COLO668 (cell line): ENCODE data around the gene RASA3.

Experiments
- DNase-seq: peaks from one replicate; lab custom pipeline; 2025; ENCODE audit not compliant: unreplicated experiment; lab: John Stamatoyannopoulos, UW

Gene RASA3

DNA sequence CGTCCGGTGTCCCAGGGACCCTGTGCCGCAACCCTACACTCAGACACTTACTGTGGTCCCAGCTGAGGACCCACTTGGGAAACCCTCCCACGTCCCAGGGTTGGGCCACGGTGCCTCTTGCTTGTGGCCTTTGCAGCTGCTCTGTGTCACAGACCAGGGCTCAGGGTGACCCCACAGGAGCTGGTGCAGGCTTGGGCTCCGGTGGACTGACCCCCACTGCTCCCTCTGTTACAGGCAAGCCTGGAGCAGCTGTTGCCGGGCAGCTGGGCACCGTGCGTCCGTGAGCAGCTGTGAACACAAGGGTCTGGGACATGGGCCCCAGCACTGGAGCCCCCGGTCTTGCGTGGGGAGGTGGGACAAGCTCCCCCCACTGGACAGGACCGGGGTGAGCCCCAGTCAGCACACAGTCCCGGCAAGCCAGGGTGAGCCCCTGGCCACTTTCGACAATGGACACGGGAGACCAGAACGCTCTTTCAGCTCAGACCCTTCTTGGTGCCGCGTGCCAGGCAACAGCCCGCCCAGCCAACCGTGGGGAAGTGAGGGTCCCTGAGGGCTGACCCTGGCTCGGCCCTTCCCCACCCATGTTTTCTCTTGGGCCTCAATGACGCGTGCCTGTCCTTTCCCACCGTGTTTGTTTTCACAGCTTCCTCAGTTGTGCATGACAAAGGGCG lies 92.8 kb downstream of the RASA3 start:
- DNase-seq: no peak

DNA sequence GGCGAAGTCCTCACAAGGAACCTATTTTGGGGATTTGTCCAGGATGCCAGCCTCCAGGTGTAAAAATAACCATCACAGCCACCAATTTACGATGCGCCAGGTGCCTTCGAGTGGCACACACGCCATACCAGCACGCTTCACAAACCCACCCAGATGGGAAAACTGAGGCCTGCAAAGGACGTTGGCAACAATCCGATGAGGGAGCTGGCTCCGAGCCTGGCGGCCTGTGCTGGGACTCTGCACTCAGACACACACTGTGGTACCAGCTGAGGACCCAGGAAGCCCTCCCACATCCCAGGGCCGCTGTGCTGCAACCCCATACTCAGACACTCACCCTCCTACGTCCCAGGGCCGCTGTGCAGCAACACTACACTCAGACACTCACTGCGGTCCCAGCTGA lies 93.5 kb downstream of the RASA3 start:
- DNase-seq: no peak

DNA sequence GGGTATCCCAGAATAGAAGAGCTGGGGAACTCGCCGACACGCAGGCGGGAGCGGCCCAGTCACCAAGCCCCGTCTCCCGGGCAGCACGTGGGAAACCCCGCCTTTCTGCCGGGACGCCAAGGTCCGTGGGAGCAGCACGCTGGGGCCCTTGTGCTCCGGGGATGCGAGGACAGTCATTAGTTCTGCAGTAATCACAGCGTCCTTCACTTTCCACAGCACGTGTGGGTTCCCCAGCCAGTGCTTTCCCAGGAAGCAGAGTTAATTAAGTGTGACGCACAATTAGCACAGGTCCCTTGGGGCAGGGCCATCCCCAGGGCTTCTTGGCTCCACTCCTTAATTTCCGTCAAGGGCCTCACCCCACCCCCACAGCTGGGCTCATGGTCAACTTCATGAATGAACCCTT lies 94.2 kb downstream of the RASA3 start:
- DNase-seq: no peak

DNA sequence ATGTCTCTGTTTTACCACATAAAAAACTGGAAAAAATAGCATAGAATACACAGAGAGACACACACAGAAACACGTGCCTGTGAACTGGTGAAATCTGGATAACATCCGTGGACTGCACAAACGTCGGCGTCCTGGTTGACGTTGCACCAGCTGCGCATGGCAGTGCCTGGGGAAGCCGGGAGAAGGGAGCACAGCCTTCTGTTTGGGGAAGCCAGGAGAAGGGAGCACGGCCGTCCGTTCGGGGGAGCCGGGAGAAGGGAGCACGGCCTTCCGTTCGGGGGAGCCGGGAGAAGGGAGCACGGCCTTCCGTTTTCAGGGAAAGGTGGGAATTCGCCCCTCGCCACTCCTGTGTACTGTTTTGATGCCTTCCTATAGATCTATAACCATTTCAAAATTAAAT lies 94.7 kb downstream of the RASA3 start:
- no peak for DNase-seq

DNA sequence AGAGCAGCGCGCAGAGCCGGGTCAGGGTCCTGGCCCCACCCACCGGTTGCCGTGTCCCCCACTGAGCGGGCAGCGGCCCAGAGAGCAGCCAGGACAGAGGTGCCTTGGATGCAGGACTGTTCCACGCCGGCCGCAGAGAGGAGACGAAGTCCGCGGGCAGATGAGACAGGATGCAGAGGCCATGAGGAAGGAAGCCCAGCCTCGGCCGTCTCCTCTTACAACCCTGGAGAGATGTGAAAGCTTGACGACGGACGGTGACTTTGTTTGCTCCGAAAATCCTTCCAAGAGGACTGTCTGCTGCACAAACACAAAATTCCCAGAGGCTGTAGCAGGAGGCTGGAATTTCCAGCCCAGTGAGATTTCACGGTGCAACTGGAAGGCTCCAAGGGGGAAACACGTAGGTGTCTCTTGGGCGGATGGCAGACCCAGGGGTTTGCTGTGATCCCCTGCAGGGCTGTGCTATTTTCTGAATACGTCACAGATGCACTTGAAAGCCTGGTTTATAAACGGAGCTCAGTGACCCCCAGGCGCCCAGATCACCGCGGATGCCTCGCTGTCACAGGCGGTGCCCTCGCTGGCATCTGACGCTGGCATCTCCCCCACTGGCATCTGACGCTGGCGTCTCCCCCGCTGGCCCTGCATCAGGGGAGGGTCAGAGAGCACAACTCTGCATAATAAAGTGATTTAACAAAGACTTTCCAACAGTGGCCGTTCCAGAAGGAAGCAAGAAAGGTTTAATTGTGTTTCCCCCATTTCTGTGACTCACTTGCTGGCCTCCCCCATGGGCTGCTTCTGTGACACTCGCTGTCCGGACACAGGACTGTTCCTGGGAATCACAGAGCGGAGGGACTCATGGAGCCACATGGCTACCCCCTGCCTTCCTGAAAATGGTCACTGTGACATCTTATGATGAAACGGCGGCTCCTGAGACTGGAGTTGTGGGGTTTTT lies 96.6 kb downstream of the RASA3 start:
- no peak for DNase-seq

DNA sequence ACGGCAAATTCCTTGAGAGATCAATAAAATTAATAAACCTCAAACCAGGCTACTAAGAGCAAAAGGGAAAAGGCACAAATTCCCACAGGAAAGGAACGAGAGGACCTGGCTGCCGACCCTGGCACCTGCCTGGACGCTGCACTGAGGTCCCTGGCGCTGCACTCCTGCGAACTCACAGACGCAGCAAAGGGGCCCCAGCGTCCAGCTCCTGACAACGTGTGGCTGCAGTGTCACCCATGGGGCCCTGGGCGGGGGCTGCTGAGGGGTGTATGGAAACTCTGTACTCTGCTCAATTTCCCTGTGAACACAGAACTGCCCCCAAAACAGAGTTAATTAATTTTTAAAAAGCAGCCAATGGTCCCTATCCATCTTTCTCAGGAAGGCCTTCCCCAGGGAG lies 97.2 kb downstream of the RASA3 start:
- DNase-seq: no peak

DNA sequence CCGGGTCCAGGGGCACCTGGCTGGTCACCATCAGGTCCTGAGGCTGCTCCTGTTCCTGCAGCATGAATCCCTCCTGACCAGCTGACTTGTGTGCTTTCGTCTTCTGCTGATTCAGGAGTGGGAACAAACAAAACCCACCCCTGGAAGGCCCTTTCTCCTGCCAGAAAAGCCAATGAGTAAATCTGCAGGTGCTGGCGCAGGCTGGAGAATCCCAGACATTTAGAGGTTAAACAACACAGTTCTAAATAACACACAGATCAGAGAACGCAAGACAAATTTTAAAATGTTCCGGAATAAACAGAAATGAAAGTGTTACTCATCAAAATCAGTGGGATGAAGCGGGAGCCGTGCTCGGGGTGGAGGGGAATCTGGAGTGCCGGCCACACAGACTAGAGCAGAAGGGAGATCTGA lies 97.9 kb downstream of the RASA3 start:
- no peak for DNase-seq

DNA sequence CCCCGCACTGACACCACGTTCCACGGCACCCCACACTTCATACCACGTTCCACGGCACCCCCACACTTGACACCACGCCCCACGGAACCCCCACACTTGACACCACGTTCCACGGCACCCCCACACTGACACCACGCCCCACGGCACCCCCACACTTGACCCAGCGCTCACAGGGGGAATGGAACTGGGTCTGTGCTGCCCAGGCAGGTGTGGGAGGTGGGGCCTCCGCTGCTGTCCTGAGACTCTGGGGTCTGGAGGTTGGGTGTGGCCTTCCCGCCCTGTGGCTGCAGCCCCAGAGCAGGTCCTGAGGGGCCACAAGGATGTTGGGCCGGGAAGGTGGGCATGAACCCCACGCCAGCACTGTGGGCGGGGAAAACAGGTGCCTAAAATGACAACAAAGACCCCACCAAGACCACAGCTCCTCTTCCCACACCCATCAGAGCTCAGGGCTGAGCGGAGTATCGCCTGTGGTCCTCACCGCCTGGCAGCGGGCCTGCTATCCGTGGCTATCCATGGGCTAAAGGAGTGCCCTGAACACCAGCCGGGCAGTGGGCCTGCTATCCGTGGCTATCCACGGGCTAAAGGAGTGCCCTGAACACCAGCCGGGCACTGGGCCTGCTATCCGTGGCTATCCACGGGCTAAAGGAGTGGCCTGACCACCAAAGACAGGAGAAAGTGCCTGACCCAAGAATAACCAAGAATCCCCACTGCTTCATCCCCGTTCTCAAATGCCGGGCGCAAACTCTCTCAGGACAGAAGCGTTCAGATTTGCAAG lies 98.7 kb downstream of the RASA3 start:
- no peak for DNase-seq

DNA sequence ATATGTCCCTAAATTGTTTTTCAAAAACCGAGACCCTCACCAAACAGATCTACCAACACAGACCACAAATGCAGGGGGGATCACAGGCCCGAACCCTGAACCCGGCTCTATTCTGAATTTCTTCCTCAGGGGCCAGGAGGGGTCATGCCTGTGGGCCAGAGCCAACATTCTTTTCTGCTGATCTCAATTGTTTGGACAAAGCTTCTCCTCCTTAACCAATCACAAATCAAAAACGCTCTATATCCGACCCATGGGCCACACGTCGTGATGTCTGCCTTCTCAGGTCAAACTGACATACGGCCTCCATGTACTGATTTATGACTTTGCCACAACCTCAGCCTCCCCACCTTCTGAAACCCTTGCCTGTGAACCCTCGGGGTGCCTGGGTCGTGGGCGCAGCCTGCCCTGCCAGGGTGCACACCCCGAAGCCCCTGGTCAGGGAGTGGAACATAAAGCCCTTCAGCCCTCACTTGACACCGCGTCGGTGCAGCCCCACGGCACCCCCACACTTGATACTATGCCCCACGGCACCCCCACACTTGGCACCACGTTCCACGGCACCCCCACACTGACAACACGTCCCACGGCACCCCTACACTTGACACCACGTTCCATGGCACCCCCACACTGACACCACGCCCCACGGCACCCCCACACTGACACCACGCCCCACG lies 100.2 kb downstream of the RASA3 start:
- no peak for DNase-seq

DNA sequence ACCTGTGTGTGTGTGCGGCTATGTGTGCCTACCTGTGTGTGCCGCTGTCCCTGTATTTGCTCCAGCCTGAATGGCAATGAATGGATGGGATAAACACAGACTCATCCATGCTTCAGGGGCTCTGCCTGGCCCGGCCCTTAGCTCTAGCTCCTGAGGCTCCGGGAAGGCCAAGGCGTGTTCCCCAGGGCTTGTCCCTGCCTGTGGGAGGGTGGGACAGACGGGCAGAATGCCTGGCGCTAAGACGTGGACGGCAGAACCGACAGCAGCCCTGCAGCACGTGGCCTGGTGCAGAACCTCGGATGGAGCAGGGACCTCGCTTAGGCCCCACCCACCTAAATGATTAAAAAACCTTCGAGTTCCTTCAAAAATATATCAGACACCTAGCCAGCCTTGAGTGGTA lies 100.8 kb downstream of the RASA3 start:
- no peak for DNase-seq

DNA sequence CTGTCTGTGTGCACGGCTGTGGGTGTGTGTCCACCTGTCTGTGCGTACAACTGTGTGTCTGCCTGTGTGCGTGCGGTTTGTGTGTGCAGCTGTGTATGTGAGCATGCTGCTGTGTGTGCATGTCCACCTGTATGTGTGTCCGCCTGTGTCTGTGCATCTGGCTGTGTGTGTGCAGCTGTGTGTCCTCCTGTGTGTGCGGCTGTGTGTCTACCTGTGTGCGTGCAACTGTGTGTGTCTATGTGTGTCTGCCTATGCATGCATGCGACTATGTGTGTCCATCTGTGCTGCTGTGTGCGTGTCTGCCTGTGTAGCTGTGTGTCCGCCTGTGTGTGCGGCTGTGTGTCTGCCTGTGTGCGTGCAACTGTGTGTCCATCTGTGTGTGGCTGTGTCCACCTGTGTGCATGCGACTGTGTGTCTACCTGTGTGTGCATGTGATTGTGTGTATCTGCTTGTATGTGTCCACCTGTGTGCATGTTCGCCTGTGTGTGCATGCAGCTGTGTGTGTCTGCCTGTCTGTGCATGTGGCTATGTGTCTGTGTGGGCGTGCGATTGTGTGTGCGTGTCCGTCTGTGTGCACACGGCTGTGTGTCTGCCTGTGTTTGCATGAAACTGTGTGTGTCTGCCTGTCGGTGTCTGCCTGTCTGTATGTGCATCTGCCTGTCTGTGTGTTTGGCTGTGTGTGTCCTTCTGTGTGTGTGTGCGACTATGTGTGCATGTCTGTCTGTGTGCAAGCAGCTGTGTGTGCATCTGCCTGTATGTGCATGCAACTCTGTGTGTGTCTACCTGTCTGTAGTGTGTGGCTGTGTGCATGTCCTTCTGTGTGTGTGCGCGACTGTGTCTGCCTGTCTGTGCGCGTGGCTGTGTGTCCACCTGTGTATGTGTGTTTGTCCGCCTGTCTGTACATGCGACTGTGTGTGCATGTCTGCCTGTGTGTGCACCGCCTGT lies 101.5 kb downstream of the RASA3 start:
- no peak for DNase-seq

DNA sequence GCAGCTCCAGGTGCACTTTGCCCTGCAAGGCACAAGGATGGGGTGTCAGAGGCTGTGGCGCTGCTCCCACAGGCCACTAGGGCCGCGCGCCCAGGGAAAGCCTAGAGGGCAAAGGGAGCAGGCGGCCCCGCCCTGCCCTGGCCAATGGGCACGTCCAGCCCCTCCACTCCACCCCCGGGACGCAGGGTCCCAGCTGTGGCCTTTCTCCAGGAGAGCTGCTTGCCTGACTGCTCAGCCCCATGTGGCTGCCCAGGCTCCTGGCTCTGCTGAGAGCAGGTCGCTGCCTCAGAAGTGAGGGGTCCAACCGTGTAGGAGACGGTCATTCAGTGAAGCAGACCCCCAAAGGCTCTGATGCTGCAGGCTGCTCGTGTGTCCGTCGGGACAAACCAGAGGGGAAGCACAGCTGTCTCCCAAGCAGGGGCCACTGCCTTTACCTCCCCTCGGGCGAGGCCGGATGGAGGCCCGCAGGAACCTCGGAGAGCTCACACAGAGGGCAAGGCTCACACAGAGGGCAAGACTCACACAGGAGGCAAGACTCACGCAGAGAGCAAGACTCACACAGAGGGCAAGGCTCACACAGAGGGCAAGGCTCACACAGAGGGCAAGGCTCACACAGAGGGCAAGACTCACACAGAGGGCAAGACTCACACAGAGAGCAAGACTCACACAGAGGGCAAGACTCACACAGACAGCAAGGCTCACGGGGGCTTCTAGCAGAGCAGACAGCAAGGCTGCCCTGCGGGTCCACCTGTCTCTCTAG lies 102.4 kb downstream of the RASA3 start:
- no peak for DNase-seq

DNA sequence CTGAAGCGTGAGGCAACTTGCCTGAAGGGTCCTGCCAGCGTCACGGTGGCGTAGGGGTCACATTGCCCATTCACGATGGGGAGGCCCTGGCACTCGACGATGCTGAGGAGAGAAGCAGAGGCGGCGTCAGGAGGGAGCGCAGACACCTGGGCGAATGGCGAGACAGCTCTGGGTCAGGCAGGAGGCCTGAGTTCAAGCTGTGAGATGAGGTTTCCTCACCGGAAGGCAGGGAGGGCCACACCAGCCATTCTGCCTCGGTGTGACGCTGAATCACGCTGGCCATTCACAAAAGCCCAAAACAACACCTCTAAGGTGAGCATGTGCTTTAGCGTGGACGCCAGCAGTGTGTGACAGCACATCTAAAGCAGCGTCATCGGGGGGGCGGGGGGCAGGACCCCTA lies 104.6 kb downstream of the RASA3 start:
- no peak for DNase-seq

DNA sequence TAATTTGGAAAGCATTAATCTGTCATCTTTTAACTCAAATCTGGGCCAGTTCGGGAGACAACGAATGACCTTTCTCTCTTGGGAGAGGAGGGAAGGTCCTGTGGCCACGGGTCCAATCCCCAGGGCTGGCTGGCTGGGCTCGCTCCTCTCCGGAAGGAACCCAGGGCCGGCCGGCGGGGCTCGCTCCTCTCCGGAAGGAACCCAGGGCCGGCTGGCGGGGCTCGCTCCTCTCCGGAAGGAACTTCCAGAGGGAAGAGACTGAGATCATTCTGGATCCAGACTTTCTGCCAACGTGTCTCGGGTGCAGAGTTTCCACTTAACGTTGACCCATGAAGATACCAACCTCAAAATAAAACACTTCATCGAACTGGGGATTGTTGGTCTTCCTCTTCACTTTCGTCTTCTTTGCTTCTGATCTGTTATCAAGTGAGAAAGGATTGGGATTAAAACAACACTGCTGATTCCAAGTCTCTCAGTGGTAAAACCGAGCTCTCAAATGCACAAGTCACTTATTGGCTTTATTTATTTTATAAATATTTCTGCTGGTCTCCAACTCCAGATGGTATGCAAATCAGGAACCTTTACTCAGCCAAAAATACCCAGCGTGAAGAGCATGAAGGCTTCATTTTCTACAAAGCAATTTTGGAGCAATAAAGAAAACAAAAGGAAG lies 105.2 kb downstream of the RASA3 start:
- DNase-seq: no peak

DNA sequence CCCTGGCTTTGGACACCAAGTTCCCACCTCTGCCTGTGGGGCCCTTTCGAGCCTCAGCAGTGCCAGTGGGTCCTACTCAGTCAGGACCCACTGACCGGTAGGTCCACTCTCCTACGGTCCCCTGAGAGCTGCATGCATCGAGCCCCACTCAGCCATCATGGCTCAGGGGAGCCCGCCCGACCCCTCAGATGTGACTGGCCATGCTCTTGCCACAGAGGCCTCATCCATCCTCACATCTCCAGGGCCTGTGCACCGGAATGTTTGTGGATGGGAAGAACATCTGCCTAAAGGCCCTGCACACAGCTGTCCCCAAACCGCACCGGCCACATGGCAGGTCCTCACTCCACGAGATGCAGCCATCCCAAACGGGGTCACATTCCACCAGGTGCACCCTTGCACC lies 105.9 kb downstream of the RASA3 start:
- DNase-seq: no peak

DNA sequence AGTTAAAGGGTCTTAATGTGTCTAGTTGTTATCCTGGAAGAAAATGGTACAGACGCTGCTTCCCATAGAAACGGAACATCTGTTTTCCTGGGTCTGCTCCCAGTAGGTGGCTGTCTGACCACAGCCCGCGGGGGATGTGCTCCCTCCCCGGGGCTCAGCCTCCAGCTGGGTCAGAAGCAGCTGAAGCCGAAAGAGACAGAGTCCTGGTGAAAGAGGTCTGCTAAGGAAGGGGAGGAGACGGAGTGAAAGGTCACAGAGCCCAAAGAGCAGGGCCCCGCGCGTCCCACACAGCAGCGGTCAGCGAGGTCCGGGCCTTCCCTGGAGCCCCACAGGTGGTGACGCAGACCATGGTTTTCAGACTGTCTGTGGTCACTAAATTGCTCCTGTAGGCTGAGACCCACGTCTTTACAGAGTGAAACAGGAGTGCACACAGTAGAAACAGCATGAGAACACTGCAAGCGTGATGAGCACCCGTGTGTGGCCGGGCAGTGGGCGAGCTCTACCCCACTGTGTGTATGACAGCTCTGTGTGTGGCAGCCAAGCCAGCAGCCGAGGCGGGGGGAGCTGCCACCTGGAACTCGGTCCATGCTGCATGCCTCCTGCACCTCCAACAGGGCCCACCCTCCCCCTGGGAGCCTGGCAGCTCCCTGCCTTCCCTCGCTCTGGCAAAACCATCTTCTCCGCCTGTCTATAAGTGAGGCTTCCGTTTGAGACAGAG lies 106.5 kb downstream of the RASA3 start:
- DNase-seq: peak; percentile 36

DNA sequence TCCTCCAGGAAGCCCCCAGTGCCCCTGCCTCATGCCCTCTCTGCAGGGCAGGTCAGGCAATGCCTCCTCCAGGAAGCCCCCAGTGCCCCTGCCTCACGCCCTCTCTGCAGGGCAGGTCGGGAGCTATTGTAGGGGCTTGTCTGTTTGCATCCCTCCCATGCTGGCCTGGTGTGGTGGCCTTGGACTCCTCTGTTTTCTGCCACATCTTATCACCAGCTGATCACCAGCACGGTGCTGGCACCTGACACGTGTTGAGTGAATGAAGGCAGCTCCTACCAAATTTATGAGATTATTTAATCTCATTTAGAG lies 107.1 kb downstream of the RASA3 start:
- DNase-seq: no peak
